HG03558 (cell line): Measurements from ENCODE around the gene GPATCH4.
"Not testable (repeated sequence)": the region's sequence is repeated elsewhere in the genome, so short reads cannot be mapped to it uniquely, and the experiment has no call there.

Experiments
- ATAC-seq: cut with Tn5 transposase; IDR thresholded peaks from one replicate; pipeline ENCODE4 v1.9.1; 2021; ENCODE audit warnings: moderate number of reproducible peaks; ENCODE audit not compliant: unreplicated experiment; ENCODE audit errors: extremely low read depth

The GPATCH4 gene

GRCh38 chr1:156601122-156601830 is at the start of gene GPATCH4:
GPATCH4 (minus strand) TSS chr1:156601479.
- no peak for ATAC-seq

DNA sequence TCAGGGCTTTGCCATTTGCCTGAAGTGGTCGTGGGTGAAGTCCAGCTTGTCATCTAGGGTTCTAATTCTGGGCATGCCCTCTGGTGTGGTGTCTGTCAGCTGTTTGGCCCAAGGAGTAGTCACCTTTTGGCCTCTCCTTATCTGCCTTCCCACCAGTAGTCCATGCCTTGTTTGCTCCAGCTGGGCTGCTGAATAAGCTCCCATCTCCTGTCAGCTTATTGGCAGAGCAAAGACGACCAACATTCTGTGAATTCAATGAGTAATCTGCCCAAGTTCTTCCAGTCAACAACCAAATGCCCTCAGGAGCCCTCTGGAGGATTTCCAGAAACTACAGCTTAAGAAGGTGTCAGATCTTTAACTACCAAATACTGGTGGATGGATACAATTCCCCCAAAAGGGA is 47.7 kb upstream of the GPATCH4 start:
- no peak for ATAC-seq

- no peak for ATAC-seq
Observed at GRCh38 chr1:156648496-156648895, 47.2 kb upstream of the GPATCH4 start.

DNA sequence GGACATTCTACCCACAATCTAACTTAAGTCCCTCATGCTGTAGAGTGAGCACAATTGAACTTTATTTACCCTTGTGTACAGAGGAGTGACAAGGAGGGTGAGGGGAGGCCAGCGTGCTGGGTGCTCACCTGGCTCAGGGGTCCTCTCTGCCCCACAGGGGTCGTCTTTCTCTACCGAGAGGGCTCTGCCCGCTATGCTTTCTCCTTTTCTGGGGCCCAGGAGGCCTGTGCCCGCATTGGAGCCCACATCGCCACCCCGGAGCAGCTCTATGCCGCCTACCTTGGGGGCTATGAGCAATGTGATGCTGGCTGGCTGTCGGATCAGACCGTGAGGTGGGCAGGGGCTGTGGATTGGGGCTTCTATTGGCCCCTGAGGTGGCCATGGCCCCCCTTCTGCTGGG is 46.1 kb upstream of the GPATCH4 start:
- no peak for ATAC-seq

- ATAC-seq, result no peak
Observed at GRCh38 chr1:156646738-156647211, 45.5 kb upstream of the GPATCH4 start.

DNA sequence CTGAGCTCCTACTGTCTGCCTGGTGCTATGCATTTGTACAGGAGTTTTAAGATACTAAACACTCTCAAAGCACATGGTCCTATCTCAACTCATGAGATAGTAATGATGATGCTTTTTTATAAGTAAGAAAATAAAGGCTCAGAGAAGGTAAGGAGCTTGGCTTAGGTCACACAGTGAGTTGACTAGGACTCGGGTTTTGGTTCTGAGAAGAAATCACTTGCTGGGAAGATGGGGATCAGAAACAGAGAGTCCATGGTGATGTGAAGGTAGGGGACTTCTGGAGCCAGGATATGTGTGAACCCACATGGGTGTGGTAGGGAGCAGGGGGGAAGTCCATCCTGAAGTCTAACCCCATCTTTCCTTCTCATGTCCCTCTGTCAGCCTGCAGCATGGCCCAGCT is 44.4 kb upstream of the GPATCH4 start:
- ATAC-seq, result no peak

DNA sequence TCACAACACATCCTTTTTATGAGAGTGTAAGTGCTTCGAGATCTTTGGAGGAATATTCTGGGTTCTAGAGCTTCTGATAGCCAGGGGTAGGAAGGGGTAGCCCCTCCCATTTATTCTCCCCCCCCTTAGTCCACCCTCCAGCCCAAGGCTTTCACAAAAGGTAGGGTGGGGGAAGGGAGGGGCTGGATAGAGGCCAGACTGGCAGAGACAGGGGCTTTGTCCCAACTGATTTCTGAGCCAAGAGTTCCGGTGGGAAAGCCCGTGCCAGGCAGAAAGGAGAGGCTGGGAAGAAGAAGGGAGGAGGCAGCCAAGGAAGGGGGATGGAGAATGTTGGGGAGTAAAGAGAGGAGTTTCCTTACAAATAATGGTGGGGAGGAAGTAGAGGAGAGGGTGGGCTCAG is 43.8 kb upstream of the GPATCH4 start:
- no peak for ATAC-seq

GRCh38 chr1:156644640-156645039 is 43.4 kb upstream of the GPATCH4 start:
- no peak for ATAC-seq

DNA sequence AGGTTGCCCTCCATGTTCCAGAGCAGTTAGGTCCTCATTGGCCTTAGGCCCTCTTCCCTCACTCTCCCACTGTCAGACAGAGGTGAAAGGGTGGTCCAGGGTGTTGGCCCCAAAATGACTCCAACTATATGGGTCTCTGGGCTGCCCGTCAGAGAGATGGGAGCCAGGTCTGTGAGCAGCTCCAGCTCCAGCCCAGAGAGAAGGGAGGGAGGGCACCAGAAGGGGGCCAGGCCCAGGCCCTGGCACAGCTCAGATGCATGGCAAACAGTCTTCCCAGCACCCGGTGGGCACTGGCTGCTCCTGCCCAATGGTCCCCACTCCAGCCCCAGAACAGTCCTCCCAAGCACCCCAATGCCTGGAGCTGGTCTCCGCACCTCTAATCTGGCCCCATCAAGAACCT is 42.9 kb upstream of the GPATCH4 start:
- ATAC-seq, result no peak

- no peak for ATAC-seq
Observed at GRCh38 chr1:156643778-156644092, 42.5 kb upstream of the GPATCH4 start.

GRCh38 chr1:156643049-156643777 is 41.9 kb upstream of the GPATCH4 start:
- ATAC-seq, result no peak

- no peak for ATAC-seq
Observed at GRCh38 chr1:156642265-156643048, 41.2 kb upstream of the GPATCH4 start.

DNA sequence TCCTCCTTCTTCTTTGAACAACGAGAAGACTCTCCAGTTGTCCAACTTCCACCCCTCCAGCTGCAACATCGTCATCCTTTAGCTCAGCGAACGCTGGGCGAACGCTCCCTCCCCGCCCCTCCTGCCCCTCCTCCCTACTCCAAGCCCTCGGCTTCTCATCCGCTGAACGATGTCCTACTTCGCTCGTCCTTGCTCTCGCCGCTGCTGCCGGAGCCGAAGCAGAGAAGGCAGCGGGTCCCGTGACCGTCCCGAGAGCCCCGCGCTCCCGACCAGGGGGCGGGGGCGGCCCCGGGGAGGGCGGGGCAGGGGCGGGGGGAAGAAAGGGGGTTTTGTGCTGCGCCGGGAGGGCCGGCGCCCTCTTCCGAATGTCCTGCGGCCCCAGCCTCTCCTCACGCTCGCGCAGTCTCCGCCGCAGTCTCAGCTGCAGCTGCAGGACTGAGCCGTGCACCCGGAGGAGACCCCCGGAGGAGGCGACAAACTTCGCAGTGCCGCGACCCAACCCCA is 40.5 kb upstream of the GPATCH4 start, which contains the start of gene BCAN:
BCAN (plus strand) TSS at position 357 of the 504 bp plus-strand sequence. CDS start 3,938 bp downstream, outside the sequence.
- ATAC-seq, result no peak

DNA sequence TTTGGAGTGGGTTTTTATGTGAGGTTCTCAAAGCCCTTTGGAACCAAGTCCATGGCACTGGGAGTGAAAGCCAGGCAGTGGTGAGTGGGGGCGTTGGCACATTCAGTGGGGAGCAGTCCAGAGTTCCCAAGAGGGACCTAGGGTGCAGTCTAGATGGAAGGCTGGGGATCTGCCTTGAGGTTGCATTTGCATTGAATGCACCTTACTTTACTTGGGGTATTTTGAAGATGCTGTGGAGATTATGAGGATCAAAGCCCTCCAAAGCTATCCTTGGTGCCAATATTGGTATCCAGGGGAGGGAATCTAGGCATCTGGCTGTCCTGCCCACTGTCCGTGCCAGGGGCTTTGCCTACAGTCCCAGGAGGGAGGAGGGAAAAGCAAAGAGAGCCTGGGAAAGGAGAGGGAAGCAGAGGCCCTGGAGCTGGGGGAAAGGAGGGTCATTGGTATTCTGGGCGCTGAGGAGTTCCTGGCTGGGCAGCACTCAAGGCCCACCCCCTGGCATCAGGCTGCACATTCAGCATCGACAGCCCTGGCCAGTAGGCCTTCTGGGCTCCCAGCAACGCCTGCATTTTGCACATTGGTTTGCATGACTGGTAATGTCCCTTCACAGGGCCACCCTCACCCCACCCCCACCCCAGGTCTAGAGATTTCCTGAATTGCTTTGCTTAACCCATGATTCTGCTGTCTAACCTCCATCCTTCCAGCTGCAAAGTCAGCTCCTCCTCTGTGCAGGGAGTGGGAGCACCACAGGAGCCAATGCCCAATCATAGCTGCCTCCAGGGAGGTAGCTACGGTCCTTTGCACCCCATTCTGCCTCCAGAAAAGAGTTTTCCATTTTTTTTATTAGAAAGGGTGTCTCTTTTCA is 39.8 kb upstream of the GPATCH4 start:
- no peak for ATAC-seq

- no peak for ATAC-seq
Observed at GRCh38 chr1:156639601-156640101, 38.4 kb upstream of the GPATCH4 start.

DNA sequence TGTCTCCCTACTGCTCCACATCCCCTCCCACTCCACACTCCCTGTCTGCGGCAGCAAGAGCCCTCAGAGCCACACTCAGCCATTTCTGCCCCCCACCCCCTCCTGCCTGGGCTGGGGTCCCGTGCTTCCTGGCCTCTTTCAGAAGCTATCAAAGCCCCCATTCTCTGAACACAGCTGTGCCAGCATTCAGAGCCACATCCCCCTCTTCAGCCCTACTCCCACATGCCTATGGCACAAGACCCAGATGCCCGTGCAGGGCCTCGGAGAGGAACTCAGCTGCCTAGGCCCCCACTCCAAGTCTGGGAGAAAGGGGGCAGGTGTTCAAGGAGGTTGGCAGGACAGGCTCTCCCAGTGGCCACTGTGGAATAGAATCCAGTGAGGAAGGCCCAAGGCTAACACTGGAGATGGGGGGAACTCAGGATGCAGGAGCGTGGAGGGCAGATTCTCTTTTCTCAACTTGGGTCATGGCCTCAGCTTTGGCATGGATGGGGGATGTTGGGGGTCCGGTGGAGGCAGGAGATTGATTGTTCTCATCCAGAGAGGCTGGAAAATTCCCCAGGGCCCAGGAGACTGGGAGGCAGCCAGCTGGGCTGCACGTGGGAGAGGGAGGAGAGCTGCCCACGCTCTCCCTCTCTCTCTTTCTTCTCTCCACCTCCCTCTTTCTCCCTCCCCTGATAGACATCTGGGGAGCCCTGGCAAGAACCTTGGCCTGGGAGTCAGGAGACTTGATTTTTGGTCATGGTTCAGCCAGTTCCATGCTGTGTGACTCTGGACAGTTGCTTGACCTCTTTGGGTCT is 37.1 kb upstream of the GPATCH4 start:
- ATAC-seq, result no peak

- ATAC-seq, result no peak
Observed at GRCh38 chr1:156632355-156632754, 31.1 kb upstream of the GPATCH4 start.

- not testable (repeated sequence) for ATAC-seq
Observed at GRCh38 chr1:156631152-156631551, 29.9 kb upstream of the GPATCH4 start.
